ENCODE results near the gene WWOX. TPM values are rescaled to one million over a fixed set of nuclear protein-coding genes. Genes with fewer than 3 reads are reported as not detected.

The WWOX gene
- total RNA-seq, 6 donors from 2014 or later = 18.7 to 167 (median 31.0) TPM

- no peaks in the 10 kb centered on the region for H3K27me3 ChIP-seq
- H3K36me3 ChIP-seq = no peaks in the 10 kb centered on the region
- H3K9me3 ChIP-seq = no peaks in the 10 kb centered on the region
- DNase-seq (no peak), ATAC-seq (ENCODE audit: low FRiP score in 2 of 2) (peak in 1 of 2 donors; percentile 37)
- TF ChIP-seq EP300 (IDR thresholded peaks at IDR 0.05) (no peak), CTCF (IDR thresholded peaks at IDR 0.05) (no peak), POLR2AphosphoS5 (IDR thresholded peaks at IDR 0.05) (no peak)
- no peak overlapping the region for H3K4me3 ChIP-seq
- 69 to 85% methylated on average over 6 of the region's 6 CpGs for WGBS, 2 donors
- H3K4me1 ChIP-seq = peaks cover 0 to 12% (median 3%) of the 10 kb centered on the region in 4 donors
- peak overlapping the region in 1 of 4 donors; percentile 48 for H3K27ac ChIP-seq
Measured at GRCh38 chr16:78817200-78817739, 717.8 kb downstream of the WWOX start.

GRCh38 chr16:78821335-78821734 is 721.9 kb downstream of the WWOX start:
- no peak for ATAC-seq (ENCODE audit: low FRiP score in 2 of 2)
- DNase-seq = no peak
- no peak overlapping the region for H3K27ac ChIP-seq
- H3K4me1 ChIP-seq = peaks cover 0 to 12% (median 3%) of the 10 kb centered on the region in 4 donors
- H3K36me3 ChIP-seq = no peaks in the 10 kb centered on the region
- no peak for TF ChIP-seq POLR2A (IDR thresholded peaks at IDR 0.05)
- no peak for TF ChIP-seq CTCF (IDR thresholded peaks at IDR 0.05)
- no peak for TF ChIP-seq POLR2AphosphoS5 (IDR thresholded peaks at IDR 0.05)
- no peak for TF ChIP-seq EP300 (IDR thresholded peaks at IDR 0.05)
- H3K4me3 ChIP-seq = no peak overlapping the region
- H3K9me3 ChIP-seq = no peaks in the 10 kb centered on the region
- WGBS, 2 donors = 35 to 56% methylated on average over 3 of the region's 3 CpGs
- no peaks in the 10 kb centered on the region for H3K27me3 ChIP-seq

GRCh38 chr16:78822509-78822908 is 723.1 kb downstream of the WWOX start:
- no peak for TF ChIP-seq POLR2A (IDR thresholded peaks at IDR 0.05)
- no peak for ATAC-seq (ENCODE audit: low FRiP score in 2 of 2)
- no peak overlapping the region for H3K4me3 ChIP-seq
- H3K4me1 ChIP-seq = peaks cover 0 to 4% (median 2%) of the 10 kb centered on the region in 4 donors
- DNase-seq = no peak
- no peaks in the 10 kb centered on the region for H3K9me3 ChIP-seq
- no peaks in the 10 kb centered on the region for H3K27me3 ChIP-seq
- no peaks in the 10 kb centered on the region for H3K36me3 ChIP-seq
- no peak overlapping the region for H3K27ac ChIP-seq
- WGBS, 2 donors = 85 to 99% methylated on average over 2 of the region's 2 CpGs

GRCh38 chr16:78823027-78823426 is 723.6 kb downstream of the WWOX start:
- no peak for DNase-seq
- H3K27me3 ChIP-seq = no peaks in the 10 kb centered on the region
- no peak overlapping the region for H3K27ac ChIP-seq
- ATAC-seq (ENCODE audit: low FRiP score in 2 of 2) = no peak
- H3K9me3 ChIP-seq = no peaks in the 10 kb centered on the region
- no peaks in the 10 kb centered on the region for H3K36me3 ChIP-seq
- H3K4me3 ChIP-seq = no peak overlapping the region
- TF ChIP-seq CTCF (IDR thresholded peaks at IDR 0.05) (no peak), POLR2AphosphoS5 (IDR thresholded peaks at IDR 0.05) (no peak), POLR2A (IDR thresholded peaks at IDR 0.05) (no peak), EP300 (IDR thresholded peaks at IDR 0.05) (no peak)
- 73 to 74% methylated on average over 6 of the region's 6 CpGs for WGBS, 2 donors
- H3K4me1 ChIP-seq = peaks cover 0 to under 1% (median 0%) of the 10 kb centered on the region in 4 donors

- Histone ChIP-seq H3K4me1 (no peaks in the 10 kb centered on the region), H3K27ac (no peak overlapping the region), H3K4me3 (no peak overlapping the region), H3K9me3 (no peaks in the 10 kb centered on the region), H3K36me3 (no peaks in the 10 kb centered on the region), H3K27me3 (no peaks in the 10 kb centered on the region)
- TF ChIP-seq CTCF (IDR thresholded peaks at IDR 0.05) = no peak
- TF ChIP-seq POLR2AphosphoS5 (IDR thresholded peaks at IDR 0.05) = no peak
- no peak for TF ChIP-seq EP300 (IDR thresholded peaks at IDR 0.05)
- no peak for TF ChIP-seq POLR2A (IDR thresholded peaks at IDR 0.05)
- WGBS, 2 donors = 100% methylated on average over 1 of the region's 1 CpG
- DNase-seq = no peak
- no peak for ATAC-seq (ENCODE audit: low FRiP score in 2 of 2)
Measured at GRCh38 chr16:78829280-78829679, 729.8 kb downstream of the WWOX start.
